ENCODE results near the gene FBXO10.

DNA sequence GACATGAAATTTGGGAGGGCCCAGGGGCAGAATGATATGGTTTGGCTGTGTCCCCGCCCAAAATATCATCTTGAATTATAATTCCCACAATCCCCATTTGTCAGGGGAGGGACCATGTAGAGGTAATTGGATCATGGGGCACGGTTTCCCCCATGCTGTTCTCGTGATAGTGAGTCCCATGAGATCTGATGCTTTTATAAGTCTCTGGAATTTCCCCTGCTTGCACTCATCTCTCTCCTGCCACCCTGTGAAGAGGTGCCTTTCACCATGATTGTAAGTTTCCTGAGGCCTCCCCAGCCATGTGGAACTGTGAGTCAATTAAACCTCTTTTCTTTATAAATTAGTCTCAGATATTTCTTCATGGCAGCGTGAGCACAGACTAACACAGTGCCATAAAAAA is 11.3 kb downstream of the FBXO10 start:
- TF ChIP-seq, protein P1, sequence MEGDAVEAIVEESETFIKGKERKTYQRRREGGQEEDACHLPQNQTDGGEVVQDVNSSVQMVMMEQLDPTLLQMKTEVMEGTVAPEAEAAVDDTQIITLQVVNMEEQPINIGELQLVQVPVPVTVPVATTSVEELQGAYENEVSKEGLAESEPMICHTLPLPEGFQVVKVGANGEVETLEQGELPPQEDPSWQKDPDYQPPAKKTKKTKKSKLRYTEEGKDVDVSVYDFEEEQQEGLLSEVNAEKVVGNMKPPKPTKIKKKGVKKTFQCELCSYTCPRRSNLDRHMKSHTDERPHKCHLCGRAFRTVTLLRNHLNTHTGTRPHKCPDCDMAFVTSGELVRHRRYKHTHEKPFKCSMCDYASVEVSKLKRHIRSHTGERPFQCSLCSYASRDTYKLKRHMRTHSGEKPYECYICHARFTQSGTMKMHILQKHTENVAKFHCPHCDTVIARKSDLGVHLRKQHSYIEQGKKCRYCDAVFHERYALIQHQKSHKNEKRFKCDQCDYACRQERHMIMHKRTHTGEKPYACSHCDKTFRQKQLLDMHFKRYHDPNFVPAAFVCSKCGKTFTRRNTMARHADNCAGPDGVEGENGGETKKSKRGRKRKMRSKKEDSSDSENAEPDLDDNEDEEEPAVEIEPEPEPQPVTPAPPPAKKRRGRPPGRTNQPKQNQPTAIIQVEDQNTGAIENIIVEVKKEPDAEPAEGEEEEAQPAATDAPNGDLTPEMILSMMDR (IDR thresholded peaks at IDR 0.05), result no peak
- TF ChIP-seq POLR2A (IDR thresholded peaks at IDR 0.05), result no peak

Data from heart left ventricle (tissue), 13 donors.